Measurements from ENCODE around the gene PARP3. TPM values are rescaled to one million over a fixed set of nuclear protein-coding genes. Genes with fewer than 3 reads are reported as not detected.

Gene PARP3
- total RNA-seq, 1 donor from 2014 or later: 12.7 TPM

GRCh38 chr3:51961602-51962569 lies 19.7 kb downstream of the PARP3 start:
- DNase-seq (no peak), ATAC-seq (ENCODE audit: low read depth) (no peak)
- no peaks in the 10 kb centered on the region for H3K9me3 Mint-ChIP-seq
- ChIA-PET POLR2A (interaction anchor here (1.3 kb wide), 1 partner anchor 12 kb away, joined by 4 read pairs; the partner anchor contains the start of gene ABHD14B), CTCF (no interaction called here)
- TF ChIP-seq CTCF (IDR thresholded peaks at IDR 0.05): no peak
- H3K4me1 Mint-ChIP-seq: peaks cover 2% of the 10 kb centered on the region
- no peak overlapping the region for H3K27ac Mint-ChIP-seq
- intact Hi-C loops (cut with micrococcal nuclease): no loop called here
- peaks cover 5% of the 10 kb centered on the region for H3K27me3 Mint-ChIP-seq
- H3K4me3 Mint-ChIP-seq: no peak overlapping the region
- no peaks in the 10 kb centered on the region for H3K36me3 Mint-ChIP-seq (ENCODE audit: low read depth)

GRCh38 chr3:51962854-51963530 lies 20.8 kb downstream of the PARP3 start:
- ATAC-seq (ENCODE audit: low read depth) (no peak), DNase-seq (no peak)
- ChIA-PET POLR2A (interaction anchor here (0.6 kb wide), 2 partner anchors 10 to 372 kb away, joined by 3 to 6 read pairs; no protein-coding TSS in a partner anchor), CTCF (interaction anchor here (1.1 kb wide), 1 partner anchor 11 kb away, joined by 3 read pairs; the partner anchor contains the start of gene ABHD14B)
- Mint-ChIP-seq H3K9me3 (no peaks in the 10 kb centered on the region), H3K27me3 (peaks cover 5% of the 10 kb centered on the region), H3K4me1 (peaks cover 5% of the 10 kb centered on the region), H3K27ac (no peak overlapping the region), H3K36me3 (ENCODE audit: low read depth) (no peaks in the 10 kb centered on the region), H3K4me3 (no peak overlapping the region)
- no peak for TF ChIP-seq CTCF (IDR thresholded peaks at IDR 0.05)
- intact Hi-C loops (cut with micrococcal nuclease): no loop called here

GRCh38 chr3:51963951-51964451 lies 21.8 kb downstream of the PARP3 start:
- Mint-ChIP-seq H3K36me3 (ENCODE audit: low read depth) (no peaks in the 10 kb centered on the region), H3K4me1 (peaks cover 13% of the 10 kb centered on the region), H3K27me3 (peaks cover 5% of the 10 kb centered on the region), H3K9me3 (no peaks in the 10 kb centered on the region), H3K4me3 (no peak overlapping the region), H3K27ac (no peak overlapping the region)
- POLR2A ChIA-PET: interaction anchor here (0.6 kb wide), 1 partner anchor 371 kb away, joined by 6 read pairs; no protein-coding TSS in a partner anchor
- DNase-seq: no peak
- intact Hi-C loops (cut with micrococcal nuclease): no loop called here
- ATAC-seq (ENCODE audit: low read depth): no peak
- CTCF ChIA-PET: no interaction called here
- TF ChIP-seq CTCF (IDR thresholded peaks at IDR 0.05): no peak

GRCh38 chr3:51964521-51964920 lies 22.4 kb downstream of the PARP3 start:
- DNase-seq: no peak
- no peaks in the 10 kb centered on the region for H3K9me3 Mint-ChIP-seq
- no peak for ATAC-seq (ENCODE audit: low read depth)
- H3K36me3 Mint-ChIP-seq (ENCODE audit: low read depth): peaks cover 1% of the 10 kb centered on the region
- intact Hi-C loops (cut with micrococcal nuclease): no loop called here
- H3K4me1 Mint-ChIP-seq: peaks cover 15% of the 10 kb centered on the region
- ChIA-PET CTCF (no interaction called here), POLR2A (no interaction called here)
- H3K27ac Mint-ChIP-seq: no peak overlapping the region
- peaks cover 5% of the 10 kb centered on the region for H3K27me3 Mint-ChIP-seq
- no peak overlapping the region for H3K4me3 Mint-ChIP-seq
- TF ChIP-seq CTCF (IDR thresholded peaks at IDR 0.05): no peak

GRCh38 chr3:51966016-51966415 lies 23.9 kb downstream of the PARP3 start:
- no peak overlapping the region for H3K4me3 Mint-ChIP-seq
- peaks cover 1% of the 10 kb centered on the region for H3K36me3 Mint-ChIP-seq (ENCODE audit: low read depth)
- POLR2A ChIA-PET: no interaction called here
- intact Hi-C loops (cut with micrococcal nuclease): no loop called here
- peaks cover 5% of the 10 kb centered on the region for H3K27me3 Mint-ChIP-seq
- ATAC-seq (ENCODE audit: low read depth): no peak
- H3K4me1 Mint-ChIP-seq: peaks cover 15% of the 10 kb centered on the region
- H3K9me3 Mint-ChIP-seq: no peaks in the 10 kb centered on the region
- no peak for TF ChIP-seq CTCF (IDR thresholded peaks at IDR 0.05)
- no peak for DNase-seq
- CTCF ChIA-PET: interaction anchor here (0.7 kb wide), 1 partner anchor 9 kb away, joined by 3 read pairs; the partner anchor contains the start of gene ABHD14A
- no peak overlapping the region for H3K27ac Mint-ChIP-seq

Measured in activated B cell treated with CpG ODN at 0.5 μM for 24 hours (primary cell).